HepG2 (cell line): Measurements from ENCODE around the gene SYNPR. TPM values are rescaled to one million over a fixed set of nuclear protein-coding genes. Genes with fewer than 3 reads are reported as not detected.
A peak's percentile ranks its signal among the peaks of the same experiment; 100 is the strongest.
"Not testable (repeated sequence)": the region's sequence is repeated elsewhere in the genome, so short reads cannot be mapped to it uniquely, and the experiment has no call there.

Experiments
- ATAC-seq: fragments of 200-7000 bp; cut with Tn5 transposase; 3 replicates; pipeline ENCODE4 v1.9.1; 2020; ENCODE audit warnings: mild to moderate bottlenecking, moderate library complexity
- BruUV-seq: library from RNA; stranded (reverse); fragments of 400-500 nt; replicated peaks from 2 replicates; lab custom pipeline; 2021; lab: Mats Ljungman, UMichigan
- CTCF ChIA-PET: fragments of 300-600 bp; formaldehyde crosslinking; extraction: SDS; loops from one replicate; lab custom pipeline; 2021; ENCODE audit warnings: low total read pairs, inconsistent platforms, low intra/inter-chr PET ratio; lab: Yijun Ruan, JAX
- POLR2A ChIA-PET: fragments of 350-600 bp; sonication (Branson Sonifier 250); formaldehyde crosslinking; loops from one replicate; lab custom pipeline; 2020; ENCODE audit warnings: antibody characterized with exemption, inconsistent platforms; lab: Yijun Ruan, JAX
- DNase-seq: peaks from one replicate; pipeline ENCODE4 v3.0.0-alpha.2; 2015; ENCODE audit warnings: low spot score
- FAIRE-seq: peaks from 3 replicates; lab custom pipeline; 2011; peaks lifted over from hg19 to GRCh38; lab: Jason Lieb, UNC
- H2AFZ ChIP-seq: one replicate; pipeline ENCODE4 v1.6.1; 2011; ENCODE audit warnings: low read length, inconsistent platforms
- H3K27ac ChIP-seq: fragments of 300-600 bp; 3 replicates; pipeline ENCODE4 v1.8.0; 2011; ENCODE audit warnings: mixed run types, mild to moderate bottlenecking, mixed read lengths, low read length, inconsistent platforms; ENCODE audit not compliant: insufficient read depth; ENCODE audit errors: extremely low read length
- H3K27me3 ChIP-seq, 2 experiments: fragments of 200-600 bp in 1 of 2; 2 replicates in 1 of 2; 3 replicates in 1 of 2; pipeline versions ENCODE4 v1.6.0 to v1.8.0; 2011; ENCODE audit warnings: low read length in 2 of 2, mild to moderate bottlenecking in 2 of 2, moderate library complexity in 2 of 2, inconsistent platforms in 1 of 2; ENCODE audit not compliant: insufficient read depth in 2 of 2, control insufficient read depth in 1 of 2
- H3K36me3 ChIP-seq, 2 experiments: fragments of 200-600 bp in 1 of 2; replicated peaks in 1 of 2; 2 replicates in 1 of 2; 3 replicates in 1 of 2; pipeline versions ENCODE4 v1.5.1 to v1.8.0; 2011; ENCODE audit warnings: low read length in 2 of 2, inconsistent platforms in 1 of 2; ENCODE audit not compliant: insufficient read depth in 2 of 2, control insufficient read depth in 1 of 2
- H3K4me1 ChIP-seq: 2 replicates; pipeline ENCODE4 v1.5.1; 2012; ENCODE audit warnings: low read length, inconsistent platforms; ENCODE audit not compliant: insufficient read depth
- H3K4me2 ChIP-seq: 2 replicates; pipeline ENCODE4 v1.6.0; 2011; ENCODE audit warnings: low read depth, low read length, inconsistent platforms
- H3K4me3 ChIP-seq, 3 experiments: fragments of 200-600 bp in 1 of 3; sonication (generic), shearing (Covaris generic) in 1 of 3; replicated peaks in 1 of 3; 2 replicates each; pipeline ENCODE4 v1.5.1; 2011 to 2016; ENCODE audit warnings: low read length in 3 of 3, inconsistent platforms in 2 of 3, low read depth in 2 of 3, mild to moderate bottlenecking in 2 of 3, control low read depth in 1 of 3, mixed read lengths in 1 of 3; ENCODE audit not compliant: insufficient read depth in 1 of 3
- H3K79me2 ChIP-seq: one replicate; pipeline ENCODE4 v1.6.1; 2011; ENCODE audit warnings: low read length, inconsistent platforms; ENCODE audit not compliant: insufficient read depth
- H3K9ac ChIP-seq: 2 replicates; pipeline ENCODE4 v1.6.0; 2011; ENCODE audit warnings: mild to moderate bottlenecking, low read depth, low read length, inconsistent platforms; ENCODE audit not compliant: insufficient read depth
- H3K9me3 ChIP-seq: 2 replicates; pipeline ENCODE4 v1.5.1; 2012; ENCODE audit warnings: mild to moderate bottlenecking, low read length
- H4K20me1 ChIP-seq: 2 replicates; pipeline ENCODE4 v1.6.0; 2011; ENCODE audit warnings: inconsistent platforms, mild to moderate bottlenecking, low read length, moderate library complexity; ENCODE audit not compliant: insufficient read depth
- FOXA1 ChIP-seq, 2 experiments: fragments of 450-650 bp in 1 of 2; sonication (generic) in 1 of 2; formaldehyde crosslinking in 1 of 2; IDR thresholded peaks; 2 replicates each; pipeline versions ENCODE4 v1.4.0 to v1.6.1; 2016 to 2020; ENCODE audit warnings: missing genetic modification reagents in 1 of 2
- FOXA3 ChIP-seq: IDR thresholded peaks from 2 replicates; pipeline ENCODE4 v1.6.1; 2016; ENCODE audit warnings: missing genetic modification reagents, missing compliant biosample characterization
- FOXP1 ChIP-seq, 2 experiments: fragments of 450-650 bp in 1 of 2; IDR thresholded peaks; 2 replicates each; pipeline ENCODE4 v1.6.1; 2017 to 2018; ENCODE audit warnings: antibody characterized with exemption in 1 of 2
- FOXP4 ChIP-seq: sonication (generic); formaldehyde crosslinking; IDR thresholded peaks from 2 replicates; pipeline ENCODE4 v1.4.0; 2020; ENCODE audit warnings: missing genetic modification reagents
- KLF13 ChIP-seq: sonication (generic); formaldehyde crosslinking; IDR thresholded peaks from 2 replicates; pipeline ENCODE4 v1.4.0; 2020; ENCODE audit warnings: mild to moderate bottlenecking, missing genetic modification reagents
- MAFF ChIP-seq: IDR thresholded peaks from 2 replicates; pipeline ENCODE4 v1.6.1; 2011; ENCODE audit warnings: low read depth, low read length, improper control_type of control experiment
- MAFK ChIP-seq, 2 experiments: IDR thresholded peaks in 1 of 2; conservative IDR thresholded peaks in 1 of 2; 2 replicates each; pipeline ENCODE4 v1.6.1; 2011; ENCODE audit warnings: improper control_type of control experiment in 2 of 2, low read length in 2 of 2
- SALL1 ChIP-seq: sonication (generic); formaldehyde crosslinking; IDR thresholded peaks from 2 replicates; pipeline ENCODE4 v1.8.0; 2022; ENCODE audit warnings: mild to moderate bottlenecking, missing genetic modification reagents
- ZNF615 ChIP-seq: sonication (generic); formaldehyde crosslinking; IDR thresholded peaks from 2 replicates; pipeline ENCODE4 v1.5.0; 2020; ENCODE audit warnings: mild to moderate bottlenecking, missing genetic modification reagents, borderline replicate concordance
- ZNF790 ChIP-seq: sonication (generic); formaldehyde crosslinking; IDR thresholded peaks from 2 replicates; pipeline ENCODE4 v1.8.0; 2022; ENCODE audit warnings: missing genetic modification reagents, mild to moderate bottlenecking, borderline replicate concordance
- WGBS: methylation state at CpG from one replicate; pipeline ENCODE4 v1.1.6; 2017; ENCODE audit warnings: low lambda C conversion rate; 5-methylcytosine and 5-hydroxymethylcytosine counted together
- in situ Hi-C: cut with HindIII; loops from 2 replicates; pipeline ENCODE4 v1.10.0; 2017; ENCODE audit warnings: low pct_unique_long_range_greater_than_20kb; ENCODE audit not compliant: extremely low pct_ligation_motif_present
- intact Hi-C: fragments of 100-400 bp; cut with micrococcal nuclease; formaldehyde crosslinking; loops from one replicate; pipeline ENCODE4 v1.10.0; 2022; ENCODE audit not compliant: unreplicated experiment
- polyA plus RNA-seq, 8 experiments: library from polyadenylated mRNA; depleted of rRNA in 3 of 8; stranded (reverse) in 7 of 8; unstranded in 1 of 8; fragments of >200 nt; fragmentation: Illumina TruSeq in 4 of 8; extraction: Trizol in 4 of 8; gene quantifications; 2 replicates each; pipeline versions ENCODE4 v1.2.1 to v1.2.3, GENCODE V29; 2011 to 2016; ENCODE audit warnings: low read depth in 4 of 8, missing spikeins in 1 of 8, mixed read lengths in 1 of 8; ENCODE audit not compliant: insufficient read depth in 1 of 8
- total RNA-seq, 5 experiments: library from RNA; depleted of rRNA; stranded (reverse); fragments of >200 nt; fragmentation: Illumina TruSeq; extraction: Trizol; gene quantifications; 2 replicates each; pipeline ENCODE4 v1.2.3, GENCODE V29; 2016; ENCODE audit warnings: low read depth in 1 of 5
- TF ChIP-seq, protein P1 (sequence below): sonication (generic); formaldehyde crosslinking; IDR thresholded peaks from 2 replicates; pipeline ENCODE4 v1.4.0; 2020; ENCODE audit warnings: missing genetic modification reagents, borderline replicate concordance

Gene SYNPR
- total and polyA plus RNA-seq, 2 of the 13 experiments (the other 11 are each of a cell fraction or from before 2014, with no cell fraction given), result 0.04 TPM; not detected in 1

- H2AFZ ChIP-seq, result no peak overlapping the region
- CTCF ChIA-PET, result no interaction called here
- H3K4me3 ChIP-seq, result no peak overlapping the region
- ATAC-seq, result no peak
- H3K4me1 ChIP-seq, result 0 out of 2 replicates have a peak, but pooled peaks cover 5% of the 10 kb centered on the region
- WGBS, result 2% methylated on average over 5 of the region's 5 CpGs
- no peaks in the 10 kb centered on the region for H3K9me3 ChIP-seq
- H3K27ac ChIP-seq, result no peak overlapping the region
- H3K27me3 ChIP-seq, result peaks cover 0 to 6% of the 10 kb centered on the region in 2 experiments; a peak in 1 of 5 replicates
- peak; percentile 47; the same call in 1 of the 2 replicates for TF ChIP-seq ZNF790 (CRISPR knock-in tag)
- TF ChIP-seq ZNF615, result no peak
- TF ChIP-seq MAFK (conservative IDR thresholded peaks at IDR 0.05 in 1 of 2, IDR thresholded peaks at IDR 0.05 in 1 of 2; ENCODE audit: low read length in 2 of 2), result peak; percentile 56 to 73
- peak; percentile 67; the same call in 1 of the 2 replicates for TF ChIP-seq MAFF
- no peak for TF ChIP-seq KLF13 (CRISPR knock-in tag)
- no peaks in the 10 kb centered on the region for H3K79me2 ChIP-seq
- H3K4me2 ChIP-seq, result no peak overlapping the region
- intact Hi-C loops (no loop called here), in situ Hi-C loops (no loop called here)
- H3K9ac ChIP-seq, result no peak overlapping the region
- no peaks in the 10 kb centered on the region for H3K36me3 ChIP-seq
- BruUV-seq, result no TSS peak
- DNase-seq, result no peak
- POLR2A ChIA-PET, result no interaction called here
- no peak for FAIRE-seq
- no peaks in the 10 kb centered on the region for H4K20me1 ChIP-seq
These were observed 366.2 kb downstream of the SYNPR start for GRCh38 chr3:63644212-63644797.

DNA sequence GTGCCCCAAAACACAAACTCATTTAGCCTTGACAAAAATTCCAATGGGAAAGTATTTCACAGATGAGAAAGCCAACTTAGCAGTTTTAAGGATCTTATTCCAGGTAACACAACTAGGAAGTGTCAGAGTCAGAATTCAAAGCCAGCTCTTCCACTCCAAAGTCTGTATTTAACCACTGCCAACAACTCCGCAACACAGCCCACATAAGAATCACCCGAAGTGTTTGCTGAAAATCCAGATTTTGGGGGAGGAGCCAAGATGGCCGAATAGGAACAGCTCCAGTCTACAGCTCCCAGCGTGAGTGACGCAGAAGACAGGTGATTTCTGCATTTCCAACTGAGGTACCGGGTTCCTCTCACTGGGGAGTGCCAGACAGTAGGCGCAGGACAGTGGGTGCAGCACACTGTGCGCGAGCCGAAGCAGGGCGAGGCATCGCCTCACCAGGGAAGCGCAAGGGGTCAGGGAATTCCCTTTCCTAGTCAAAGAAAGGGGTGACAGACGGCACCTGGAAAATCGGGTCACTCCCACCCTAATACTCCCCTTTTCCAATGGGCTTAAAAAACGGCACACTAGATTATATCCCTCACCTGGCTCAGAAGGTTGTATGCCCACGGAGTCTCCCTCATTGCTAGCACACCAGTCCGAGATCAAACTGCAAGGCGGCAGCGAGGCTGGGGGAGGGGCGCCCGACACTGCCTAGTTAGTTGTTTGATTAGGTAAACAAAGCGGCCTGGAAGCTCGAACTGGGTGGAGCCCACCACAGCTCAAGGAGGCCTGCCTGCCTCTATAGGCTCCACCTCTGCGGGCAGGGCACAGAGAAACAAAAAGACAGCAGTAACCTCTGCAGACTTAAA is 367.0 kb downstream of the SYNPR start:
- in situ Hi-C loops; POLR2A ChIA-PET; H3K9ac ChIP-seq; H2AFZ ChIP-seq; H3K9me3 ChIP-seq; H3K27ac ChIP-seq; CTCF ChIA-PET; H3K4me1 ChIP-seq; H3K27me3 ChIP-seq; FAIRE-seq; H3K36me3 ChIP-seq; ATAC-seq; H3K79me2 ChIP-seq; H4K20me1 ChIP-seq; H3K4me3 ChIP-seq; BruUV-seq; intact Hi-C loops; TF ChIP-seq FOXA1, FOXP1 (IDR thresholded peaks at IDR 0.05): not testable (repeated sequence)
- 48% methylated on average over 18 of the region's 25 CpGs for WGBS
- peak overlapping the region; percentile 36; the same call in 1 of the 2 replicates for H3K4me2 ChIP-seq
- DNase-seq, result peak; percentile 12
- peak; percentile 70 for TF ChIP-seq FOXA3 (CRISPR knock-in tag)
- TF ChIP-seq, protein P1, sequence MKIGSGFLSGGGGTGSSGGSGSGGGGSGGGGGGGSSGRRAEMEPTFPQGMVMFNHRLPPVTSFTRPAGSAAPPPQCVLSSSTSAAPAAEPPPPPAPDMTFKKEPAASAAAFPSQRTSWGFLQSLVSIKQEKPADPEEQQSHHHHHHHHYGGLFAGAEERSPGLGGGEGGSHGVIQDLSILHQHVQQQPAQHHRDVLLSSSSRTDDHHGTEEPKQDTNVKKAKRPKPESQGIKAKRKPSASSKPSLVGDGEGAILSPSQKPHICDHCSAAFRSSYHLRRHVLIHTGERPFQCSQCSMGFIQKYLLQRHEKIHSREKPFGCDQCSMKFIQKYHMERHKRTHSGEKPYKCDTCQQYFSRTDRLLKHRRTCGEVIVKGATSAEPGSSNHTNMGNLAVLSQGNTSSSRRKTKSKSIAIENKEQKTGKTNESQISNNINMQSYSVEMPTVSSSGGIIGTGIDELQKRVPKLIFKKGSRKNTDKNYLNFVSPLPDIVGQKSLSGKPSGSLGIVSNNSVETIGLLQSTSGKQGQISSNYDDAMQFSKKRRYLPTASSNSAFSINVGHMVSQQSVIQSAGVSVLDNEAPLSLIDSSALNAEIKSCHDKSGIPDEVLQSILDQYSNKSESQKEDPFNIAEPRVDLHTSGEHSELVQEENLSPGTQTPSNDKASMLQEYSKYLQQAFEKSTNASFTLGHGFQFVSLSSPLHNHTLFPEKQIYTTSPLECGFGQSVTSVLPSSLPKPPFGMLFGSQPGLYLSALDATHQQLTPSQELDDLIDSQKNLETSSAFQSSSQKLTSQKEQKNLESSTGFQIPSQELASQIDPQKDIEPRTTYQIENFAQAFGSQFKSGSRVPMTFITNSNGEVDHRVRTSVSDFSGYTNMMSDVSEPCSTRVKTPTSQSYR (CRISPR knock-in tag), result peak; percentile 93
- TF ChIP-seq SALL1 (CRISPR knock-in tag), result 0 out of 2 replicates have a peak, but pooled peaks have one; percentile 25
- peak; percentile 55 for TF ChIP-seq FOXA1 (CRISPR knock-in tag; IDR thresholded peaks at IDR 0.05)
- TF ChIP-seq FOXP1 (CRISPR knock-in tag; IDR thresholded peaks at IDR 0.05), result peak; percentile 51; the same call in 1 of the 2 replicates
- TF ChIP-seq FOXP4 (CRISPR knock-in tag), result peak; percentile 37; the same call in 1 of the 2 replicates
